B cell (primary cell): Measurements from ENCODE around the gene CNTNAP2.

Source experiments
- CTCF ChIP-seq: fragments of 200-600 bp; IDR thresholded peaks from one replicate; pipeline ENCODE4 v1.8.0; 2022; ENCODE audit warnings: antibody characterized with exemption, mild to moderate bottlenecking
- EZH2 ChIP-seq: IDR thresholded peaks from 2 replicates; pipeline ENCODE4 v1.6.1; 2012; ENCODE audit warnings: borderline replicate concordance, low read depth, mild to moderate bottlenecking, moderate library complexity, low read length; ENCODE audit not compliant: insufficient read depth, poor library complexity, severe bottlenecking

GRCh38 chr7:146991596-146991995 is 875.0 kb downstream of the CNTNAP2 start:
- TF ChIP-seq CTCF (no peak), EZH2 (no peak)
